ENCODE results near the gene BUD31. TPM values are rescaled to one million over a fixed set of nuclear protein-coding genes. Genes with fewer than 3 reads are reported as not detected.

BUD31 gene
- total RNA-seq, 1 experiment from 2014 or later = 154 TPM

- no peak for ATAC-seq
- H3K9ac ChIP-seq (ENCODE audit: low read length) = no peak overlapping the region
- ChIA-PET CTCF (no interaction called here), POLR2A (no interaction called here), RAD21 (ENCODE audit: low non-redundant PET in 1 of 2, low total read pairs in 2 of 2, uncharacterized antibody in 2 of 2, unreplicated experiment in 2 of 2) (no interaction called here)
- peaks cover 12 to 32% of the 10 kb centered on the region in 2 experiments for H3K36me3 ChIP-seq (ENCODE audit: control insufficient read depth in 1 of 2, insufficient read depth in 2 of 2, low read length in 2 of 2)
- peaks cover 0 to 16% of the 10 kb centered on the region in 2 experiments; a peak in 1 of 4 replicates for H3K4me1 ChIP-seq (ENCODE audit: control insufficient read depth in 1 of 2, insufficient read depth in 2 of 2, low read length in 2 of 2)
- H3K27me3 ChIP-seq (ENCODE audit: insufficient read depth, low read length) = no peaks in the 10 kb centered on the region
- DNase-seq (ENCODE audit: low read depth, low spot score) = no peak
- intact Hi-C loops (cut with micrococcal nuclease) = no loop called here
- BruUV-seq (replicated peaks) = no TSS peak
- H3K4me3 ChIP-seq (replicated peaks in 1 of 2; ENCODE audit: low read depth in 1 of 2, low read length in 2 of 2) = no peak overlapping the region
- no peaks in the 10 kb centered on the region; the same call in 1 of the 2 replicates for H4K20me1 ChIP-seq (ENCODE audit: insufficient read depth)
- H3K79me2 ChIP-seq (ENCODE audit: insufficient read depth, low read length) = no peaks in the 10 kb centered on the region; the same call in 1 of the 2 replicates
- no peak overlapping the region for H2AFZ ChIP-seq (ENCODE audit: low read depth, low read length, poor library complexity, severe bottlenecking)
- no peak overlapping the region for H3K4me2 ChIP-seq (ENCODE audit: low read length)
- no peaks in the 10 kb centered on the region for H3K9me3 ChIP-seq (ENCODE audit: control insufficient read depth in 1 of 2, insufficient read depth in 1 of 2, low read depth in 1 of 2, low read length in 2 of 2)
- no peaks in the 10 kb centered on the region for H3K9me2 ChIP-seq (ENCODE audit: insufficient read depth)
- TF ChIP-seq YY1 (IDR thresholded peaks at IDR 0.05; ENCODE audit: extremely low read depth, insufficient replicate concordance, low read depth, low read length) = no peak
- TF ChIP-seq EGR1 (IDR thresholded peaks at IDR 0.05; ENCODE audit: low read depth) = no peak
- no peak for TF ChIP-seq CTCF (IDR thresholded peaks at IDR 0.05 in 2 of 3, conservative IDR thresholded peaks at IDR 0.05 in 1 of 3; ENCODE audit: borderline replicate concordance in 1 of 3, insufficient read depth in 1 of 3, low read depth in 2 of 3, low read length in 2 of 3)
- TF ChIP-seq ELF1 (IDR thresholded peaks at IDR 0.05; ENCODE audit: borderline replicate concordance, low read depth) = no peak
- TF ChIP-seq JUND (IDR thresholded peaks at IDR 0.05) = no peak
- no peak for TF ChIP-seq ZNF274 (IDR thresholded peaks at IDR 0.05; ENCODE audit: low read depth, low read length)
- TF ChIP-seq CEBPB (IDR thresholded peaks at IDR 0.05; ENCODE audit: low read depth) = no peak
- TF ChIP-seq SP1 (IDR thresholded peaks at IDR 0.05; ENCODE audit: low read depth) = no peak
- no peak for TF ChIP-seq REST (IDR thresholded peaks at IDR 0.05; ENCODE audit: low read depth)
- no peak for TF ChIP-seq FOSL1 (IDR thresholded peaks at IDR 0.05; ENCODE audit: low read depth)
- no peak for TF ChIP-seq ZFX (IDR thresholded peaks at IDR 0.05)
- no peak for TF ChIP-seq MAX (IDR thresholded peaks at IDR 0.05)
- no peak for TF ChIP-seq SIN3A (IDR thresholded peaks at IDR 0.05; ENCODE audit: low read depth)
- TF ChIP-seq SRF (IDR thresholded peaks at IDR 0.05; ENCODE audit: low read depth) = no peak
- TF ChIP-seq POLR2A (IDR thresholded peaks at IDR 0.05; ENCODE audit: borderline replicate concordance, extremely low read depth, insufficient read depth, insufficient read length) = no peak
- no peak for TF ChIP-seq EZH2phosphoT487 (IDR thresholded peaks at IDR 0.05; ENCODE audit: borderline replicate concordance)
- no peak overlapping the region for H3K27ac ChIP-seq (ENCODE audit: low read depth, low read length)
Observed at GRCh38 chr7:99390941-99391602, 17.7 kb upstream of the BUD31 start.

Measured in HCT116 (cell line).